Stimulated activated CD8-positive, alpha-beta memory T cell treated with anti-CD3 and anti-CD28 coated beads, Interleukin-7, amount 100 ng/mL, for 4 hours (primary cell): ENCODE data around the gene SPDYE2.
"Not testable (repeated sequence)": the region's sequence is repeated elsewhere in the genome, so short reads cannot be mapped to it uniquely, and the experiment has no call there.

Source experiments
- DNase-seq, 2 donors: peaks; one replicate each; pipeline ENCODE4 v3.0.0-alpha.2; 2020; ENCODE audit warnings: low read depth in 2 of 2

Gene SPDYE2

GRCh38 chr7:102604431-102605145 is 53.6 kb downstream of the SPDYE2 start:
- not testable (repeated sequence) for DNase-seq

DNA sequence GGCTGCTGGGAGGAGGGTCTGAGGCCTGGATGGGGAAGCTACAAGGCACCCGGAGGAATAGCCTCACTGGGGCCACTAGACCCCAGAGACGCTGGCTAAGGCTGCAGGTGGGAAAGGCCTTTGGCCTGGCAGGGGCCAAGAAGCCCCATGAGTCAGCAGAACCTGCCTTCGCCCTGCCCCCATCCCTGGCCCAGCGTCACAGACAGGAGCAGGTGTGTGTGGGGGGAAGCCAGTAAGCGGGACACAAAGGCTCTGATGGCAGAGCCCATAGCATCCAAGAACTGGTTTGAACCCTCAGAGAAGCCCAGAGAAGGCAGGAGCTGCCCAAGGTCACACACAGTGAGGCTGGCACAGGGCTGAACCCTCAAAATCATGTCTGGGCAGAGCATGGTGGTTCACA is 55.8 kb downstream of the SPDYE2 start:
- DNase-seq, result not testable (repeated sequence)

DNA sequence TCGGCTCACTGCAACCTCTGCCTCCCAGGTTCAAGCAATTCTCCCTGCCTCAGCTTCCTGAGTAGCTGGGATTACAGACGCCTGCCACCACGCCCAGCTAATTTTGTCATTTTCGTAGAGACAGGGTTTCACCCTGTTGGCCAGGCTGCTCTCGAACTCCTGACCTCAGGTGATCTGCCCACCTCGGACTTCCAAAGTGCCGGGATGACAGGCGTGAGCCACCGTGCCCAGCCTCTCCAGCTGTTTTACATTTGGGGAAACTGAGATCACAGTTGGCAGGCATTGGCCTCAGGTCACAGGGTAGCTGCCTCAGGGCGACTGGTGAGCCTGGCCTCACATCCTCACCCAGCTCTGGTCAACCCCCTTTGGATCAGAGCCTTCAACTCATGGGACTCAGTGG is 58.7 kb downstream of the SPDYE2 start:
- not testable (repeated sequence) for DNase-seq

- DNase-seq, result not testable (repeated sequence)
These were observed 59.4 kb downstream of the SPDYE2 start for GRCh38 chr7:102610441-102610840.

DNA sequence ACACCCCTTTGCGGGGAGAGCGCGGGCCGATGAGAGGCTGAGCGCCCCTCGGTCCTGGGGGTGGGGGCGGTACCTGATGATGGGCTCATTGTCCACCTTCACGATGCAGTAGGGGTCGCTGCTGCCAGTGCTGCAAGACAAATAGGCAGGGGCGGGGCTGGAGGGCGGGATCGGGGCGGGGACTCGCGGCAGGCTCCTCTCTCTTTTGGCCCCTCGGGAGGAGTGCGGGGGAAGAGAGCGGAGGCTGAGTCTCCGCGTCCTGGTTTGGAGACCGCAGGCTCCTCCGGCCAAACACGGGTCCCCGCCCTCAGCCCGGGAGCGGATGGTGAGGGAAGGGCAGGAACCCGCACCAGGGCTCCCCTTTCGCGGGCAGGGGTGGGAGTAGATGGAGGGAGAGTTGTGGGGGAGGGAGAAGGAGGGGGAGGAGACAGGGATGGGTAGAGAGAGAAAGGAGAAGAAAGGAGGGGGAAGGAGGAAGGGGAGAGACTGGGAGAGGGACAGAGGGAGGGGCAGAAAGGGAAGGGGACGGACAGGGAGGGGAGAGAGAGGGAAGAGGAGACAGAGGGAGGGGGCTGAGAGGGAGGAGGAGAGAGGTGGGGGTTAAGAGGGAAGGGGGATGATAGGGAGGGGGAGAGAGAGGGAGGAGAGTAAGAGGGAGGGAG is 60.1 kb downstream of the SPDYE2 start:
- DNase-seq, result not testable (repeated sequence)

GRCh38 chr7:102611675-102612325 is 60.8 kb downstream of the SPDYE2 start:
- not testable (repeated sequence) for DNase-seq
